Retinal pigment epithelial cell (primary cell): Measurements from ENCODE around the gene ID4.
"Not testable (repeated sequence)": the region's sequence is repeated elsewhere in the genome, so short reads cannot be mapped to it uniquely, and the experiment has no call there.

Experiments used
- DNase-seq: peaks from one replicate; pipeline ENCODE4 v3.0.0-alpha.2; 2010; ENCODE audit warnings: low read depth
- H3K4me3 ChIP-seq: 2 replicates; pipeline ENCODE4 v1.5.1; 2011; ENCODE audit warnings: mild to moderate bottlenecking, low read length, control low read depth, moderate library complexity
- TF ChIP-seq, protein P1 (sequence below): conservative IDR thresholded peaks from 2 replicates; pipeline ENCODE4 v1.5.1; 2011; ENCODE audit warnings: low read depth, low read length, control low read depth, inconsistent platforms

Gene ID4

DNA sequence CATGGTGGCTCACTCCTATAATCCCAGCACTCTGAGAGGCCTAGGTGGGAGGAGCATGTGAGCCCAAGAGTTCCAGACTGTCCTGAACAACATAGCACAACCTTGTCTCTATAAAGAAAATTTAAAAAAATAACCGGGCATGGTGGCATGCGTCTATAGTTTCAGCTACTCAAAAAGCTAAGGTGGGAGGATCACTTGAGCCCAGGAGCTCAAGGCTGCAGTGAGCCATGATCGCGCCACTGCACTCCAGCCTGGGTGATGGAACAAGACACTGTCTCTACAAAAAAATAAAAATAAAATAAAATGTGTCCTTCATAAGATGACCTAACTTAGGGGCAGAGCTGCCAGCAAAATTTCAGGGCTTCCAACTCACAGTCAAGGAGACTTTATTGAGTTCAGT, 12.6 kb downstream of the ID4 start:
- H3K4me3 ChIP-seq = no peak overlapping the region
- TF ChIP-seq, protein P1, sequence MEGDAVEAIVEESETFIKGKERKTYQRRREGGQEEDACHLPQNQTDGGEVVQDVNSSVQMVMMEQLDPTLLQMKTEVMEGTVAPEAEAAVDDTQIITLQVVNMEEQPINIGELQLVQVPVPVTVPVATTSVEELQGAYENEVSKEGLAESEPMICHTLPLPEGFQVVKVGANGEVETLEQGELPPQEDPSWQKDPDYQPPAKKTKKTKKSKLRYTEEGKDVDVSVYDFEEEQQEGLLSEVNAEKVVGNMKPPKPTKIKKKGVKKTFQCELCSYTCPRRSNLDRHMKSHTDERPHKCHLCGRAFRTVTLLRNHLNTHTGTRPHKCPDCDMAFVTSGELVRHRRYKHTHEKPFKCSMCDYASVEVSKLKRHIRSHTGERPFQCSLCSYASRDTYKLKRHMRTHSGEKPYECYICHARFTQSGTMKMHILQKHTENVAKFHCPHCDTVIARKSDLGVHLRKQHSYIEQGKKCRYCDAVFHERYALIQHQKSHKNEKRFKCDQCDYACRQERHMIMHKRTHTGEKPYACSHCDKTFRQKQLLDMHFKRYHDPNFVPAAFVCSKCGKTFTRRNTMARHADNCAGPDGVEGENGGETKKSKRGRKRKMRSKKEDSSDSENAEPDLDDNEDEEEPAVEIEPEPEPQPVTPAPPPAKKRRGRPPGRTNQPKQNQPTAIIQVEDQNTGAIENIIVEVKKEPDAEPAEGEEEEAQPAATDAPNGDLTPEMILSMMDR = no peak
- no peak for DNase-seq

DNA sequence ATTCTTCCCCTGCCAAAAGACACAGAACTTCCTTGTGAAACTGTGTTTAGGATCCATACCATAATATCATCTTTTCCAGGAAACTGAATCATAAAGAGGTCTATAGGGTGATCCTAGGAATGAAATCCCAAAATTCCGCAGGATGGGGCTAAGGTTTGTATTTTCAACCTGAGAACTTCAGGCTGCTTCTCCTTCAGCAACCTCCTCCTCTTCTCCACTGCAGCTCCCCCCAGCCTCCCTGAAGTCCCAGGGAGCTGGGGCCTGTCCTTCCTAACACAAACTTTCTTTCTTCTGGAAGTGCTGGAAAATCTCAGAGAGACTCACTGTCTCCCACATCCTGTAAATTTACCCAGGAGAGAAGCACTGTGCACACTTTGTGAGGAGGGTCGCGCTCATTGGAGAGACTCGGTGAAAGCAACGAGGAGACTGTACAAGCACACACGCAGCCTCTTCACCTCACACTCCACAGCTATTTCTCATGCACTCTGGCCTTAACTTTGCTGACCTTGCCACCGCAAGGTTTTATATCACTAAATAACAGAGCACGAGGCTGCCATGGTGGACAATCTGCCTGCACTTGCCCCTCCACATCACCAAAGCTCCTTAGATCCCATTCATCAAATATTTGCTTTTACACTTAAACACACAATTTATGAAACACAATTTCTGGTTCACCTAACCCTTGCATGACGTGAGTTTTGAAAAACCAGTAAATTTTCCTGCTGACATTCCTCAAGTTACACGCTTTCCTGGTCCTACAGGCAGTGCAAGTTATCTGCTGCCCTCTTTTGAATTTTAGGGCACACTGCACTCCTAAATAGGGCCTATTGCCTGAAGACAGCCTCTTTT, 14.3 kb downstream of the ID4 start:
- TF ChIP-seq, protein P1 = peak; percentile 95
- DNase-seq = peak; percentile 67
- H3K4me3 ChIP-seq = no peak overlapping the region

DNA sequence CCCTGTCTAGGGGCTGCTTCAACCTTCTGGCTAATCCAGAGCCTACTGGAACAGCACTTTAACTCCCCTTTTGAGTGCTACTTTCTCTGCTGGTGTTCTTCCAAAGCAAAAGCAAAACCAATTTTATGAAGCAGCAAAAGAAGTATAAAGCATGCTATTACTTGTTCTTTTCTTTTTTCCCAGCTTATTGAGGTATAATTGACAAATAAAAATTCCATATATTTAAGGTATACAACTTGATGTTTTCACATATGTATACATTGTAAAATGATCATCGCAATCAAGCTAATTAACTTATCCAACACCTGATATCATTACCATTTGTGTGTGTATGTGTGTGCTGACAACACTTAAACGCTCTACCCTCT, 14.9 kb downstream of the ID4 start:
- no peak overlapping the region for H3K4me3 ChIP-seq
- TF ChIP-seq, protein P1 = no peak
- no peak for DNase-seq

DNA sequence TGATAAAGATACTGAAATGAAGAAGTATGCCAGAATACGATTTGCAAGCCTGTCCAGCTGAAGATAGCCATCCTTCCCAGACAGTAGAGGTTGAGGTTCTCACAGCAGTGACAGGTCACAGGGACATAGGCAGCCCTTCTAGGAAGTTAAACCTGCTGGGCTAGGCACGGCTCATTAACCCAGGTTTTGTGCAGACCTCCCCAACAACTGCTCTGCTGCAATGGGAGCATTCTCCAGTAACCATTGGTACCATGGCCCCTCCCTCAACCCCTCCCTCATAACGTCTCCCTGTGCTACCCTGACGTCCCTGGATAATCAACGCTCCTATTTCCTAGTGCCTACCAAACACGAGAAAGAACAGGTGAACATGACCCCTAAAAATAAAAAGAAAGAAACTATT, 15.8 kb downstream of the ID4 start:
- TF ChIP-seq, protein P1 = no peak
- no peak overlapping the region for H3K4me3 ChIP-seq
- no peak for DNase-seq

DNA sequence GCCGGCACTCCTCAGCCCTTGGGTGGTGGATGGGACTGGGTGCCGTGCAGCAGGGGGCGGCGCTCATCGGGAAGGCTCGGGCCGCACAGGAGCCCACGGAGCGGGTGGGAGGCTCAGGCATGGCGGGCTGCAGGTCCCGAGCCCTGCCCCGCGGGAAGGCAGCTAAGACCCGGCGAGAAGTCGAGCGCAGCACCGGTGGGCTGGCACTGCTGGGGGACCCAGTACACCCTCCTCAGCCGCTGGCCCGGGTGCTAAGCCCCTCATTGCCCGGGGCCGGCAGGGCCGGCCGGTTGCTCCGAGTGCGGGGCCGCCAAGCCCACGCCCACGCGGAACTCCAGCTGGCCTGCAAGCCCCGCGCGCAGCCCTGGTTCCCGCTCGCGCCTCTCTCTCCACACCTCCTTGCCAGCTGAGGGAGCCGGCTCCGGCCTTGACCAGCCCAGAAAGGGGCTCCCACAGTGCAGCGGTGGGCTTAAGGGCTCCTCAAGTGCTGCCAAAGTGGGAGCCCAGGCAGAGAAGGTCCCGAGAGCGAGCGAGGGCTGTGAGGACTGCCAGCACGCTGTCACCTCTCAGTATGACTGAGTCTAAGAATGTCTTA, 17.3 kb downstream of the ID4 start:
- DNase-seq, H3K4me3 ChIP-seq: not testable (repeated sequence)

DNA sequence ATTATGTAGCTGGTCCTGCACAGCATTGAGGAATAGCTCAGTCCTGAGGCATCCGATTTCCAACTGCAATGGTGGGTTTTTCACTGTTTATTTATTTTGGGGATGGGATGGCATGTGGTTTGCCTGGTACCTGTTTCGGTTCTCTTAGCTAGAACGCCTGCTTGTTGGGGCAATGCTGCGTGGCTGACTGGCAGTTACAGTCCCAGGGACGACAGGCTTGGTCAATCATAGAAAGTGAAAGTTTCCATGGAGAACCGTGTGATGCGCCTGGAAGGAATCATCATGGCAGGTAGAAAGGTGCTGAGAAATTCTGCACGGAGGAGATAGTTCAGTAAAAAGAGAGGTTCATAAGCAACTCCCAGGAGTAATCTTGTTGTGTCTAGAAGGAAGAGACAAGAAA, 18.4 kb downstream of the ID4 start:
- no peak overlapping the region for H3K4me3 ChIP-seq
- no peak for DNase-seq
- TF ChIP-seq, protein P1 = no peak

DNA sequence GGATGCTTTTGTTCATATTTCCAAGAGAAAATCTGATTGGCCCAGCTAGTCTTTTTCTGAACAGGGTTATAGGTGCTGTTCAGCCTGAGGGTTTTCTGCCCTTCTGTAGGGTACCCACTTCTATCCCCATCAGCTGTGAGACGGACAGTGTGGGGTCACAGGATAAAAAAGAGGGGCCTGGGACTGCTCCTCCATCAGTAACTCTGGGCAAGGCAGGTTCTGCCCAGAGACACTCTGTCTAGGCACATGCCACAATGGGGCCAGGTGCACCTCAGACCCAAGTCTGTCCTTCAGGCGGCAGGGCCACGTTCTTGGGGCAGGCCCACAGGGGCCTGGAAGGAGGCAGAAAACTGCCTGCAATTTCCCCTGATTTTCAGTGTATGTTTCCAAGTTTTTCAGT, 20.0 kb downstream of the ID4 start:
- TF ChIP-seq, protein P1 = no peak
- no peak for DNase-seq
- H3K4me3 ChIP-seq = no peak overlapping the region
